Keratinocyte (primary cell): Measurements from ENCODE around the gene OSBPL8. TPM values are rescaled to one million over a fixed set of nuclear protein-coding genes. Genes with fewer than 3 reads are reported as not detected.
"Not testable (repeated sequence)": the region's sequence is repeated elsewhere in the genome, so short reads cannot be mapped to it uniquely, and the experiment has no call there.

Experiments used
- DNase-seq: peaks from one replicate; pipeline ENCODE4 v3.0.0-alpha.2; 2011; ENCODE audit warnings: low read depth, missing footprints, low spot score
- FAIRE-seq: peaks from 2 replicates; lab custom pipeline; 2011; peaks lifted over from hg19 to GRCh38; lab: Jason Lieb, UNC
- H2AFZ ChIP-seq: 2 replicates; pipeline ENCODE4 v1.6.0; 2012; ENCODE audit warnings: low read length, control low read depth, inconsistent platforms; ENCODE audit not compliant: control insufficient read depth
- H3K27ac ChIP-seq: 2 replicates; pipeline ENCODE4 v1.5.1; 2011; ENCODE audit warnings: low read length; ENCODE audit not compliant: control insufficient read depth, insufficient read depth
- H3K27me3 ChIP-seq: 3 replicates; pipeline ENCODE4 v1.6.0; 2011; ENCODE audit warnings: low read length; ENCODE audit not compliant: control insufficient read depth, insufficient read depth; ENCODE audit errors: extremely low read depth
- H3K36me3 ChIP-seq, 2 experiments: 2 replicates in 1 of 2; 3 replicates in 1 of 2; pipeline ENCODE4 v1.5.1; 2011; ENCODE audit warnings: low read length in 2 of 2, mild to moderate bottlenecking in 1 of 2; ENCODE audit not compliant: control insufficient read depth in 2 of 2, insufficient read depth in 2 of 2; ENCODE audit errors: extremely low read depth in 1 of 2
- H3K4me1 ChIP-seq: 3 replicates; pipeline ENCODE4 v1.5.1; 2011; ENCODE audit warnings: low read length; ENCODE audit not compliant: control insufficient read depth, insufficient read depth; ENCODE audit errors: extremely low read depth
- H3K4me2 ChIP-seq: 3 replicates; pipeline ENCODE4 v1.6.0; 2011; ENCODE audit warnings: low read depth, low read length; ENCODE audit not compliant: control insufficient read depth, insufficient read depth; ENCODE audit errors: extremely low read depth
- H3K4me3 ChIP-seq, 3 experiments: fragments of 200-600 bp in 1 of 3; sonication (generic) in 1 of 3; 2 replicates in 2 of 3; 3 replicates in 1 of 3; pipeline ENCODE4 v1.5.1; 2011 to 2016; ENCODE audit warnings: low read length in 3 of 3, mild to moderate bottlenecking in 3 of 3, control low read depth in 2 of 3, inconsistent platforms in 1 of 3, low read depth in 1 of 3, mixed read lengths in 1 of 3, mixed run types in 1 of 3, moderate library complexity in 1 of 3; ENCODE audit not compliant: control insufficient read depth in 2 of 3, insufficient read depth in 2 of 3; ENCODE audit errors: extremely low read depth in 1 of 3
- H3K79me2 ChIP-seq: 2 replicates; pipeline ENCODE4 v1.6.0; 2012; ENCODE audit warnings: low read length; ENCODE audit not compliant: control insufficient read depth, insufficient read depth
- H3K9ac ChIP-seq: 3 replicates; pipeline ENCODE4 v1.6.0; 2011; ENCODE audit warnings: low read length; ENCODE audit not compliant: control insufficient read depth, insufficient read depth; ENCODE audit errors: extremely low read depth
- H3K9me1 ChIP-seq: 3 replicates; pipeline ENCODE4 v1.6.0; 2011; ENCODE audit warnings: low read length; ENCODE audit not compliant: control insufficient read depth, insufficient read depth; ENCODE audit errors: extremely low read depth
- H3K9me3 ChIP-seq: 2 replicates; pipeline ENCODE4 v1.5.1; 2012; ENCODE audit warnings: low read depth, low read length; ENCODE audit not compliant: control insufficient read depth
- H4K20me1 ChIP-seq: 3 replicates; pipeline ENCODE4 v1.6.0; 2011; ENCODE audit warnings: low read length; ENCODE audit not compliant: control insufficient read depth, insufficient read depth; ENCODE audit errors: extremely low read depth
- EZH2 ChIP-seq: IDR thresholded peaks from one replicate; pipeline ENCODE4 v1.6.1; 2012; ENCODE audit warnings: inconsistent platforms, mild to moderate bottlenecking, low read length, moderate library complexity
- dilution Hi-C: fragments of 300-500 bp; cut with MboI; formaldehyde crosslinking; loops from one replicate; pipeline ENCODE4 v1.7.0; 2020; ENCODE audit warnings: low sequenced_read_pairs; ENCODE audit not compliant: extremely low pct_ligation_motif_present
- polyA plus RNA-seq, 5 experiments: library from polyadenylated mRNA; depleted of rRNA in 3 of 5; stranded (reverse) in 3 of 5; stranded (forward) in 1 of 5; unstranded in 1 of 5; fragments of >200 nt; gene quantifications; 1 replicate in 1 of 5; 2 replicates in 3 of 5; 3 replicates in 1 of 5; pipeline versions ENCODE4 v1.2.1 to v1.2.3, GENCODE V29; 2011 to 2012; ENCODE audit warnings: missing spikeins in 2 of 5, low read depth in 1 of 5, low replicate concordance in 1 of 5
- TF ChIP-seq, protein P1 (sequence below), 3 experiments: IDR thresholded peaks in 1 of 3; conservative IDR thresholded peaks in 1 of 3; optimal IDR thresholded peaks in 1 of 3; 2 replicates in 2 of 3; 3 replicates in 1 of 3; pipeline versions ENCODE3 to v1.5.1; 2011; ENCODE audit warnings: low read length in 3 of 3, mild to moderate bottlenecking in 3 of 3, moderate library complexity in 2 of 3, control low read depth in 1 of 3, inconsistent platforms in 1 of 3; ENCODE audit not compliant: insufficient read depth in 2 of 3; ENCODE audit errors: extremely low read depth in 1 of 3

The OSBPL8 gene
- polyA plus RNA-seq, 1 donor (not counting 4 experiments of a cell fraction or from before 2014, with no cell fraction given) = 33.7 TPM

- no peak for TF ChIP-seq EZH2
- DNase-seq (no peak), FAIRE-seq (no peak)
- H3K9ac ChIP-seq = no peak overlapping the region
- H3K27ac ChIP-seq = no peak overlapping the region
- no peaks in the 10 kb centered on the region for H3K27me3 ChIP-seq
- H2AFZ ChIP-seq = no peak overlapping the region
- dilution Hi-C loops = no loop called here
- no peaks in the 10 kb centered on the region for H3K4me1 ChIP-seq
- H3K4me2 ChIP-seq = no peak overlapping the region
- no peaks in the 10 kb centered on the region for H3K79me2 ChIP-seq
- H4K20me1 ChIP-seq = no peaks in the 10 kb centered on the region
- H3K36me3 ChIP-seq = peaks cover 3 to 6% of the 10 kb centered on the region in 2 experiments
- H3K9me1 ChIP-seq = no peaks in the 10 kb centered on the region
- no peaks in the 10 kb centered on the region for H3K9me3 ChIP-seq
- no peak overlapping the region for H3K4me3 ChIP-seq
Measured at GRCh38 chr12:76383988-76384387, 175.6 kb downstream of the OSBPL8 start.

GRCh38 chr12:76379261-76379660, 180.3 kb downstream of the OSBPL8 start:
- H3K4me1 ChIP-seq = peaks cover 5% of the 10 kb centered on the region
- no peaks in the 10 kb centered on the region for H3K27me3 ChIP-seq
- no peaks in the 10 kb centered on the region for H3K79me2 ChIP-seq
- DNase-seq (no peak), FAIRE-seq (no peak)
- no peak for TF ChIP-seq EZH2
- TF ChIP-seq, protein P1, sequence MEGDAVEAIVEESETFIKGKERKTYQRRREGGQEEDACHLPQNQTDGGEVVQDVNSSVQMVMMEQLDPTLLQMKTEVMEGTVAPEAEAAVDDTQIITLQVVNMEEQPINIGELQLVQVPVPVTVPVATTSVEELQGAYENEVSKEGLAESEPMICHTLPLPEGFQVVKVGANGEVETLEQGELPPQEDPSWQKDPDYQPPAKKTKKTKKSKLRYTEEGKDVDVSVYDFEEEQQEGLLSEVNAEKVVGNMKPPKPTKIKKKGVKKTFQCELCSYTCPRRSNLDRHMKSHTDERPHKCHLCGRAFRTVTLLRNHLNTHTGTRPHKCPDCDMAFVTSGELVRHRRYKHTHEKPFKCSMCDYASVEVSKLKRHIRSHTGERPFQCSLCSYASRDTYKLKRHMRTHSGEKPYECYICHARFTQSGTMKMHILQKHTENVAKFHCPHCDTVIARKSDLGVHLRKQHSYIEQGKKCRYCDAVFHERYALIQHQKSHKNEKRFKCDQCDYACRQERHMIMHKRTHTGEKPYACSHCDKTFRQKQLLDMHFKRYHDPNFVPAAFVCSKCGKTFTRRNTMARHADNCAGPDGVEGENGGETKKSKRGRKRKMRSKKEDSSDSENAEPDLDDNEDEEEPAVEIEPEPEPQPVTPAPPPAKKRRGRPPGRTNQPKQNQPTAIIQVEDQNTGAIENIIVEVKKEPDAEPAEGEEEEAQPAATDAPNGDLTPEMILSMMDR (optimal IDR thresholded peaks at IDR 0.05 in 1 of 3, IDR thresholded peaks at IDR 0.05 in 1 of 3, conservative IDR thresholded peaks at IDR 0.05 in 1 of 3; ENCODE audit: extremely low read depth in 1 of 3, insufficient read depth in 2 of 3, low read length in 3 of 3) = no peak
- dilution Hi-C loops = no loop called here
- peaks cover under 1% of the 10 kb centered on the region for H3K9me1 ChIP-seq
- H4K20me1 ChIP-seq = no peaks in the 10 kb centered on the region
- no peaks in the 10 kb centered on the region for H3K9me3 ChIP-seq
- H3K36me3 ChIP-seq = peaks cover under 1 to 4% of the 10 kb centered on the region in 2 experiments
- no peak overlapping the region for H2AFZ ChIP-seq
- no peak overlapping the region for H3K9ac ChIP-seq
- H3K4me2 ChIP-seq = no peak overlapping the region
- no peak overlapping the region for H3K4me3 ChIP-seq
- no peak overlapping the region for H3K27ac ChIP-seq

DNA sequence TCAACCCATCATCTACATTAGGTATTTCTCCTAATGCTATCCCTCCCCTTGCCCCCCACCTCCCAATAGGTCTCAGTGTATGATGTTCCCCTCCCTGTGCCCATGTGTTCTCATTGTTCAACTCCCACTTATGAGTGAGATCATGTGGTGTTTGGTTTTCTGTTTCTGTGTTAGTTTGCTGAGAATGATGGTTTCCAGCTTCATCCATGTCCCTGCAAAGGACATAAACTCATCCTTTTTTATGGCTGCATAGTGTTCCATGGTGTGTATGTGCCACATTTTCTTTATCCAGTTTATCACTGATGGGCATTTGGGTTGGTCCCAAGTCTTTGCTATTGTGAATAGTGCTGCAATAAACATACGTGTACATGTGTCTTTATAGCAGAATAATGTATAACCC, 182.7 kb downstream of the OSBPL8 start:
- dilution Hi-C loops, H3K9me3 ChIP-seq, H3K27me3 ChIP-seq, H3K79me2 ChIP-seq, FAIRE-seq, H4K20me1 ChIP-seq, H3K4me3 ChIP-seq, H3K27ac ChIP-seq, H3K36me3 ChIP-seq, H3K9me1 ChIP-seq, H3K4me2 ChIP-seq, H2AFZ ChIP-seq, H3K9ac ChIP-seq, DNase-seq: not testable (repeated sequence)
- peaks cover 13% of the 10 kb centered on the region for H3K4me1 ChIP-seq
